ENCODE measurements around the gene GALNT10.

GRCh38 chr5:154329062-154329461 lies 138.5 kb downstream of the GALNT10 start:
- TF ChIP-seq CTCF (IDR thresholded peaks at IDR 0.05; ENCODE audit: borderline replicate concordance, extremely low read depth, low read length, poor library complexity, severe bottlenecking) (no peak), EZH2 (IDR thresholded peaks at IDR 0.05; ENCODE audit: borderline replicate concordance, low read depth, low read length, severe bottlenecking) (no peak)
